Sigmoid colon (tissue), 7 donors: Measurements from ENCODE around the gene WDR75. TPM values are rescaled to one million over a fixed set of nuclear protein-coding genes. Genes with fewer than 3 reads are reported as not detected.

Experiments used
- DNase-seq: peaks from one replicate; pipeline ENCODE4 v3.0.0-alpha.2; 2019
- H3K27ac ChIP-seq, 4 donors: fragments of 200-600 bp; sonication (generic); one replicate each; pipeline ENCODE4 v1.5.1; 2016 to 2019; ENCODE audit warnings: mild to moderate bottlenecking in 1 of 4
- H3K27me3 ChIP-seq, 3 donors: fragments of 200-600 bp; sonication (generic); one replicate each; pipeline ENCODE4 v1.5.1; 2019; ENCODE audit warnings: mild to moderate bottlenecking in 1 of 3
- H3K36me3 ChIP-seq, 4 donors: fragments of 200-600 bp; sonication (generic); one replicate each; pipeline ENCODE4 v1.5.1; 2016 to 2019
- H3K4me1 ChIP-seq, 4 donors: fragments of 200-600 bp; sonication (generic); one replicate each; pipeline ENCODE4 v1.5.1; 2017 to 2019
- H3K4me3 ChIP-seq, 4 donors: fragments of 200-600 bp; sonication (generic); one replicate each; pipeline ENCODE4 v1.5.1; 2017 to 2019; ENCODE audit warnings: mild to moderate bottlenecking in 2 of 4, moderate library complexity in 1 of 4
- H3K9me3 ChIP-seq, 4 donors: fragments of 200-600 bp in 3 of 4; sonication (generic) in 3 of 4; one replicate each; pipeline versions ENCODE4 v1.5.1 to v1.6.1; 2013 to 2019
- EP300 ChIP-seq, 4 donors: sonication (generic); formaldehyde crosslinking; IDR thresholded peaks; one replicate each; pipeline ENCODE4 v1.6.1; 2017; ENCODE audit warnings: antibody characterized with exemption in 4 of 4
- POLR2A ChIP-seq, 2 donors: fragments of 450-650 bp; IDR thresholded peaks; one replicate each; pipeline ENCODE4 v1.6.1; 2016; ENCODE audit warnings: antibody characterized with exemption in 2 of 2, mild to moderate bottlenecking in 2 of 2, moderate library complexity in 2 of 2
- POLR2AphosphoS5 ChIP-seq, 4 donors: sonication (generic); formaldehyde crosslinking; IDR thresholded peaks; one replicate each; pipeline ENCODE4 v1.6.1; 2017; ENCODE audit warnings: antibody characterized with exemption in 4 of 4
- WGBS, 2 donors: extraction: QIAGEN DNeasy Blood & Tissue Kit; methylation state at CpG; one replicate each; pipeline ENCODE4 v1.1.7; 2013; 5-methylcytosine and 5-hydroxymethylcytosine counted together
- intact Hi-C: fragments of 100-400 bp; cut with DNase I; formaldehyde crosslinking; loops from one replicate; pipeline ENCODE4 v1.15.1; 2023
- polyA plus RNA-seq, 3 donors: library from polyadenylated mRNA; stranded (reverse); fragments of 200-250 nt; gene quantifications; one replicate each; pipeline ENCODE4 v1.2.3, GENCODE V29; 2013
- total RNA-seq, 4 donors: library from RNA; depleted of rRNA; stranded (reverse); fragments of >200 nt; gene quantifications; one replicate each; pipeline ENCODE4 v1.1.0, GENCODE V29; 2016
- TF ChIP-seq, protein P1 (sequence below), 4 experiments: fragments of 450-650 bp in 3 of 4; fragments of 200-600 bp in 1 of 4; IDR thresholded peaks; one replicate each; pipeline ENCODE4 v1.5.1; 2016 to 2019; ENCODE audit warnings: antibody characterized with exemption in 4 of 4, mild to moderate bottlenecking in 3 of 4, moderate library complexity in 2 of 4
- donor health status: healthy with polysubstance abuse.
- donor health status: Bipolar disorder and iron deficiency.
- donor health status: healthy.

Gene WDR75
- total and polyA plus RNA-seq, 7 donors = 7.6 to 43.5 (median 25.8) TPM

DNA sequence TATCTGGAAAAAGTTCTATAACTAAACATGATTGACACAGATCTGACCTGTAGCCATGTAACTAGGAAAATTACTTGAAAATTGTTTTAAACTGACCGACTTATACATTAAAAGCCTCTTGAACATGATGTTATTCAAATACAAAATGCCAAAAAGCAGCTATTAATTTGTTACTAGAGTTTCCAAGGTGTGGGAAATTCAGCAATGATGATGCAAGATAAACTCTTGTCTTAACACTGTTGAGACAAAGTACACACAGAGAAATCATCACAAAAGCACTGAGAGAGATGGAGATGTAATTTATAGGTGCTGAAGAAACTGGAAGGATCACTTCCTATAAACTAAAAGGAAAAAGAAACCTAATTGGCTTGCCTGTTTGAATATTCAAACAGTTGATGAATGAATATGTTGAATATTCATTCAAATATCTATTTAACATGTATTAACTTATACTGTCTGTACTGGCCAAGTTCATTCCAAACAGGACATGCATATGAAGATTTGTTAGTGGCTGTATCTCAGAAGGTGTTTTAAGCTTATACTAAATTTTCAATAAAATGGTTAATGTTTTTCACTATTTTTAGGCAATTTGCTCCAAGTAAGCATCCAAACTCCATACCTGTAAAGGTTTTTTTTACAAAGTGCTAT lies 34.6 kb upstream of the WDR75 start:
- Histone ChIP-seq H3K4me3 (peak overlapping the region in 1 of 4 donors; percentile 10), H3K27me3 (no peaks in the 10 kb centered on the region), H3K27ac (peak overlapping the region; percentile 60 to 84 (median 72)), H3K9me3 (no peaks in the 10 kb centered on the region), H3K4me1 (peaks cover 0 to 62% (median 45%) of the 10 kb centered on the region in 4 donors), H3K36me3 (no peaks in the 10 kb centered on the region)
- DNase-seq = no peak
- TF ChIP-seq POLR2AphosphoS5 (IDR thresholded peaks at IDR 0.05) = no peak
- no peak for TF ChIP-seq POLR2A (IDR thresholded peaks at IDR 0.05)
- TF ChIP-seq, protein P1, sequence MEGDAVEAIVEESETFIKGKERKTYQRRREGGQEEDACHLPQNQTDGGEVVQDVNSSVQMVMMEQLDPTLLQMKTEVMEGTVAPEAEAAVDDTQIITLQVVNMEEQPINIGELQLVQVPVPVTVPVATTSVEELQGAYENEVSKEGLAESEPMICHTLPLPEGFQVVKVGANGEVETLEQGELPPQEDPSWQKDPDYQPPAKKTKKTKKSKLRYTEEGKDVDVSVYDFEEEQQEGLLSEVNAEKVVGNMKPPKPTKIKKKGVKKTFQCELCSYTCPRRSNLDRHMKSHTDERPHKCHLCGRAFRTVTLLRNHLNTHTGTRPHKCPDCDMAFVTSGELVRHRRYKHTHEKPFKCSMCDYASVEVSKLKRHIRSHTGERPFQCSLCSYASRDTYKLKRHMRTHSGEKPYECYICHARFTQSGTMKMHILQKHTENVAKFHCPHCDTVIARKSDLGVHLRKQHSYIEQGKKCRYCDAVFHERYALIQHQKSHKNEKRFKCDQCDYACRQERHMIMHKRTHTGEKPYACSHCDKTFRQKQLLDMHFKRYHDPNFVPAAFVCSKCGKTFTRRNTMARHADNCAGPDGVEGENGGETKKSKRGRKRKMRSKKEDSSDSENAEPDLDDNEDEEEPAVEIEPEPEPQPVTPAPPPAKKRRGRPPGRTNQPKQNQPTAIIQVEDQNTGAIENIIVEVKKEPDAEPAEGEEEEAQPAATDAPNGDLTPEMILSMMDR (IDR thresholded peaks at IDR 0.05) = no peak
- no peak for TF ChIP-seq EP300 (IDR thresholded peaks at IDR 0.05)
- 77 to 83% methylated on average over 1 of the region's 1 CpG for WGBS, 2 donors
- intact Hi-C loops = loop anchor here (5.0 to 10.0 kb wide), 2 partner anchors 69 to 622 kb away; no protein-coding TSS in a partner anchor

DNA sequence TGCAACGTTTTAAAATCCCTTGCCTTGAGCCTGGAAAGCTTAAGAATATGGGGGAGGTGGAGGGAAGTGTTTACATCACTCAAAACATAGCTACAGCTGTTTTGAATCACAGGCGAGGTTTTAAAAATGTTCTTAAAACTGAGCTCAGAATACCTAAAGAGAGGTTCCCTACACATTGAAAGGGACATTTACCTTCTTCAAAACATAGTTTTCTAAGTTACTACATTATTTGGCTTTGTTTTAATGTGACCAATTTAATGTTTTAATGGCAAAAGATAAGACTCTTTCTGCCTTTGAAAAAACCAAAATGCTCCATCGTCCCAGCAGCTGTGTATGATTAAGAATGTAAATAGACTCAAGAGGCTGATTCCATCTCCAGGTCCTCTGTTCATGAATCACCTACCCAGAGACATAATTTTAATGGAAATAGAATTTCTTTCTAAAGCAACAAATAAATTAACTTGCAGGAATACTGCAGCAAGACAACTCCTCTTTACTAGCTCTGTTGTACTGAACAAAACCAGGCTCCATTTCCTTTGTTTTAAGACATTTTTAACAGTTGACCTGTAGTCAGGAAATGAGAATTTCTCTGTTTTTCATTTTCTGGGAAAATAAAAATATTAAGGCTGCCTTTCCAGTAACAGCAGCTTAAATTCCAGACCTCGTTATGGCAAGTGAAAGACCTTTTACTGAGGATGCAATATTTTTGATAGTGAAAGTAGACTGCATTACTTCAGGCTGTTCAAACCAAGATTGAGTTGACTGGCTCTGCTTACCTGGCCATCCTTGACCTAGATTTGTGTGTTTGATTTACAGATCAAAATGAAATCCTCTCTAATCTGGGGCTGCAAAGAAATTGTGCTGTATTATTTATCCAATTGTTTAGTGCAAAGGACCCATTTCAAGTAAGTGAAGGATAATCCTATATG lies 33.7 kb upstream of the WDR75 start:
- no peak for DNase-seq
- Histone ChIP-seq H3K4me1 (peaks cover 0 to 69% (median 48%) of the 10 kb centered on the region in 4 donors), H3K4me3 (peak overlapping the region in 2 of 4 donors; percentile 10 to 14), H3K27ac (peak overlapping the region; percentile 60 to 84 (median 72)), H3K9me3 (no peaks in the 10 kb centered on the region), H3K27me3 (no peaks in the 10 kb centered on the region), H3K36me3 (no peaks in the 10 kb centered on the region)
- no peak for TF ChIP-seq POLR2A (IDR thresholded peaks at IDR 0.05)
- peak in 3 of 4 donors; percentile 13 to 42 (median 32) for TF ChIP-seq POLR2AphosphoS5 (IDR thresholded peaks at IDR 0.05)
- WGBS, 2 donors = 23 to 34% methylated on average over 4 of the region's 4 CpGs
- intact Hi-C loops = loop anchor here (5.0 to 10.0 kb wide), 2 partner anchors 70 to 623 kb away; no protein-coding TSS in a partner anchor

DNA sequence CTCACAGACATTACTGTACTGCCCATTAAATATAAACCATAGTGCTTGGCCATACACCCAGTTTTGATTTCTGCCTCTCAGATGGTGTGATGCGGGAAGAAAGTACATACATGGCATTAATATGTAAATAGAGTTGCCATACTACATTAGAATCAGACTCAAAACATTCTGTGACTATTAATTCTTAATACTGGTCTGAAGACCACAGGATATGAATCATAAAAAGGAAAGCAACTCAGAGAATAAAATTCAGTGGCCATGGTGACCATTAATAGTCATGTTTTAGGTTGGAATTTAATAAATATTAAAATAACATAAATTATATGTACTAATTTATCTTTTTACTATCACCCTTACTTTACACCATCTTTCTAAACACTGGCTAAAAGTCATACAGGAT lies 33.0 kb upstream of the WDR75 start:
- peaks cover 0 to 72% (median 50%) of the 10 kb centered on the region in 4 donors for H3K4me1 ChIP-seq

DNA sequence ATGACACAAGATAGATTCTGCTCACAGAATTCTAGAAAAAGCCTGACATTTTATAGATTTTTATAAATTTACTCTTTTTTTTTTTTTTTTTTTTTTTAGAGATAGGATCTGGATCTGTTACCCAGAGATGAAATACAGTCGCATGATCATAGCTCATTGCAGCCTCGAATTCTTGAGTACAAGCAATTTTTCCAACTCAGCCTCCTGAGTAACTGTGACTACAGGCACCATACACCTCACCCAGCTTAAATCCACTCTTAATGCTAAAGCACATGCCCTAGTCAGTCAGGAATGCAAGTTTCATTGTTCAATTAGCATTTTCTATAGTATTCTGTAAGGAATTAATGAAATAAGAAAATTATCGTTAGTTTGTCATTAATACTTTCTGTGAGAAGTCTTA lies 32.1 kb upstream of the WDR75 start:
- WGBS, 2 donors = 92 to 93% methylated on average over 3 of the region's 3 CpGs

More for the DNA sequence above, 33.0 kb upstream of the WDR75 start:
- DNase-seq = no peak
- WGBS, 2 donors = 92 to 94% methylated on average over 1 of the region's 1 CpG
- Histone ChIP-seq H3K9me3 (no peaks in the 10 kb centered on the region), H3K4me3 (no peak overlapping the region), H3K27me3 (no peaks in the 10 kb centered on the region), H3K36me3 (no peaks in the 10 kb centered on the region), H3K27ac (peak overlapping the region; percentile 60 to 84 (median 72))
- TF ChIP-seq POLR2A (IDR thresholded peaks at IDR 0.05) (no peak), POLR2AphosphoS5 (IDR thresholded peaks at IDR 0.05) (no peak), EP300 (IDR thresholded peaks at IDR 0.05) (no peak)
- TF ChIP-seq, protein P1 (IDR thresholded peaks at IDR 0.05) = no peak
- intact Hi-C loops = loop anchor here (5.0 to 10.0 kb wide), 2 partner anchors 71 to 623 kb away; no protein-coding TSS in a partner anchor

More for the DNA sequence above, 32.1 kb upstream of the WDR75 start:
- H3K27ac ChIP-seq = peak overlapping the region in 3 of 4 donors; percentile 60 to 84 (median 84)
- no peak for DNase-seq
- H3K27me3 ChIP-seq = no peaks in the 10 kb centered on the region
- intact Hi-C loops = loop anchor here (5.0 to 10.0 kb wide), 2 partner anchors 72 to 624 kb away; no protein-coding TSS in a partner anchor
- peaks cover 0 to 72% (median 50%) of the 10 kb centered on the region in 4 donors for H3K4me1 ChIP-seq
- TF ChIP-seq, protein P1 (IDR thresholded peaks at IDR 0.05) = no peak
- TF ChIP-seq EP300 (IDR thresholded peaks at IDR 0.05) (no peak), POLR2A (IDR thresholded peaks at IDR 0.05) (no peak), POLR2AphosphoS5 (IDR thresholded peaks at IDR 0.05) (no peak)
- no peaks in the 10 kb centered on the region for H3K36me3 ChIP-seq
- no peak overlapping the region for H3K4me3 ChIP-seq
- no peaks in the 10 kb centered on the region for H3K9me3 ChIP-seq
